ENCODE measurements around the gene MYO1E. TPM values are rescaled to one million over a fixed set of nuclear protein-coding genes. Genes with fewer than 3 reads are reported as not detected.
A peak's percentile ranks its signal among the peaks of the same experiment; 100 is the strongest.

MYO1E gene
- total and polyA plus RNA-seq, 2 of the 4 experiments (the other 2 are of a cell fraction): 13.4 to 37.3 TPM

- no peak overlapping the region for H3K4me3 ChIP-seq (ENCODE audit: insufficient read depth, low read depth, low read length)
- in situ Hi-C loops (cut with MboI; ENCODE audit: low sequenced_read_pairs) (no loop called here), intact Hi-C loops (cut with micrococcal nuclease) (no loop called here), dilution Hi-C loops (cut with HindIII; ENCODE audit: low sequenced_read_pairs, unreplicated experiment) (no loop called here)
- H3K18ac ChIP-seq (ENCODE audit: low read depth, low read length): no peak overlapping the region
- ChIA-PET CTCF (no interaction called here), POLR2A (ENCODE audit: unreplicated experiment) (no interaction called here)
- no peak overlapping the region for H4K8ac ChIP-seq (ENCODE audit: low read depth in 2 of 2, low read length in 2 of 2)
- no peak overlapping the region for H4K91ac ChIP-seq (ENCODE audit: insufficient read depth, low read depth, low read length)
- TF ChIP-seq CEBPB (IDR thresholded peaks at IDR 0.05; ENCODE audit: low read depth, low read length): no peak
- TF ChIP-seq CHD1 (IDR thresholded peaks at IDR 0.05; ENCODE audit: low read depth, low read length): no peak
- TF ChIP-seq BHLHE40 (IDR thresholded peaks at IDR 0.05; ENCODE audit: low read depth, low read length): no peak
- no peak for TF ChIP-seq SMC3 (IDR thresholded peaks at IDR 0.05; ENCODE audit: low read depth, low read length)
- no peak for TF ChIP-seq RAD21 (IDR thresholded peaks at IDR 0.05; ENCODE audit: low read length)
- TF ChIP-seq MXI1 (IDR thresholded peaks at IDR 0.05; ENCODE audit: borderline replicate concordance, low read depth, low read length): no peak
- TF ChIP-seq POLR2A (IDR thresholded peaks at IDR 0.05; ENCODE audit: low read depth, low read length): no peak
- ATAC-seq (ENCODE audit: low read depth) (no peak), DNase-seq (no peak)
- no peak overlapping the region for H4K5ac ChIP-seq (ENCODE audit: low read depth, low read length)
- H4K20me1 ChIP-seq (ENCODE audit: insufficient read depth, low read length): peaks cover 12% of the 10 kb centered on the region
- 0 out of 2 replicates have a peak, but pooled peaks cover 5% of the 10 kb centered on the region for H3K9me1 ChIP-seq (ENCODE audit: insufficient read depth, low read length)
- peak overlapping the region; percentile 25; the same call in 1 of the 2 replicates for H3K23ac ChIP-seq (ENCODE audit: low read depth, low read length)
- no peak overlapping the region for H3K14ac ChIP-seq (replicated peaks; ENCODE audit: low read depth, low read length)
- peaks cover 34 to 68% of the 10 kb centered on the region in 2 experiments for H3K79me1 ChIP-seq (ENCODE audit: low read depth in 1 of 2, low read length in 2 of 2)
- no peak overlapping the region for H2BK120ac ChIP-seq (ENCODE audit: low read depth, low read length)
- H3K36me3 ChIP-seq (ENCODE audit: control insufficient read depth, insufficient read depth, low read length): no peaks in the 10 kb centered on the region
- no peak overlapping the region for H2BK5ac ChIP-seq (ENCODE audit: low read depth, low read length, poor library complexity, severe bottlenecking)
- H3K4me1 ChIP-seq (ENCODE audit: control insufficient read depth, insufficient read depth, low read length): no peaks in the 10 kb centered on the region
- BruUV-seq (replicated peaks): no TSS peak
- H2AK5ac ChIP-seq (ENCODE audit: low read depth, low read length): no peak overlapping the region
- no peak overlapping the region for H2AK9ac ChIP-seq (replicated peaks; ENCODE audit: low read depth, low read length, poor library complexity)
- H3K9ac ChIP-seq (ENCODE audit: low read depth, low read length): no peak overlapping the region
- H2BK15ac ChIP-seq (ENCODE audit: low read depth, low read length): no peak overlapping the region
- H3K9me3 ChIP-seq (ENCODE audit: control insufficient read depth, insufficient read depth, low read length): no peaks in the 10 kb centered on the region
- H3K4ac ChIP-seq (ENCODE audit: low read depth, low read length): no peak overlapping the region
- H3K4me2 ChIP-seq (ENCODE audit: low read depth, low read length): no peak overlapping the region
- no peak overlapping the region for H2BK20ac ChIP-seq (ENCODE audit: low read depth, low read length)
- H2AFZ ChIP-seq (replicated peaks; ENCODE audit: low read length, poor library complexity): no peak overlapping the region
- no peaks in the 10 kb centered on the region for H3K27me3 ChIP-seq (ENCODE audit: control insufficient read depth, insufficient read depth, low read length)
- no peak overlapping the region for H3K56ac ChIP-seq (ENCODE audit: extremely low read depth, insufficient read depth, low read length)
- no peak overlapping the region for H3K27ac ChIP-seq (ENCODE audit: insufficient read depth, low read length)
These were observed 28.4 kb downstream of the MYO1E start for GRCh38 chr15:59344311-59344710.

Measured in IMR-90 (cell line).